ENCODE results near the gene TBX20.
"Not testable (repeated sequence)": the region's sequence is repeated elsewhere in the genome, so short reads cannot be mapped to it uniquely, and the experiment has no call there.

Gene TBX20

DNA sequence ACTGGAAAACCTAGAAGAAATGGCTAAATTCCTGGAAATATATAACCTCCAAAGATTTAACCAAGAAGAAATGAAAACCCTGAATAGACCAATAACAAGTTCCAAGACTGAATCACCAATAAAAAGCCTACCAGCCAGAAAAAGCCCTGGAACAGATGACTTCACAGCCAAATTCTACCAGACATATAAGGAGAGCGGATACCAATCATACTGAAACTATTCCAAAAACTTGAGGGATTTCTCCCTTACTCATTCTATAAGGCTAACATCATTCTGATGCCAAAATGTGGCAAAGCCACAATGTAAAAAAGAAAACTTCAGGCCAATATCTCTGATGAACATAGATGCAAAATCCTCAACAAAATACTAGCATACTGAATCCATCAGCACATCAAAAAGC lies 86.7 kb downstream of the TBX20 start:
- in situ Hi-C loops (cut with MboI; ENCODE audit: low sequenced_read_pairs): not testable (repeated sequence)

DNA sequence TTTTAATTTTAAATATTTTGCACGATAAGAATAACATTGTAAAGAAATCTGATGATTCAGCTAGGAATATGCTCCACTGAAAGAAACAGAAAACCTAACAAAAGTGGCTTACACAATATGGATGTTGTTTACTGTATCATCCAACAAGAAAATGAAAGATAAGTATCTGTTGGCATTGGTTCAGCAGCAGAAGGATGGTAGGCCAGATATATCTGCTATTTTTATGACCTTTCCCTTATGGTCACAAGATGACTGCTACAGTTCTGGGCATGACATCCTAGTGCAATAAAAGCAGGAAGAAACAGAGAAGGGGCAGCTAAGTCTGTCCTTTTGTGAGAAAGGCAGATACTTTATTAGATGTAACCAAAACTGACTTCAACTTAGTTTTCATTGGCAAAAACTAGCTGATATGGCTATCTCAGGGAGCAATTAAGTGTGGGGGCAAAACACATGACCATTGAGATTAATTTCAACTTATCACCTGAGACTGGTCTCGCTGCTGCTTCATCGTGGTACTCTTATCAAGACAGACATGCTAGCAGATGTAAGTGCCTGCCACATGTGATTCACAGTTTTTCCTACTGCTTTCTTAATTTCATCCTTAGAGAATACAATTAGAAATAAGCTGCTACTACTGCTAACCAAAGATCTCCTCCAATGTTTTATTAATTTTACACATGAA lies 92.7 kb downstream of the TBX20 start:
- in situ Hi-C loops (cut with MboI; ENCODE audit: low sequenced_read_pairs): not testable (repeated sequence)

All from HL-60/S4 treated with retinoic acid at 250 ng/mL for 4 days and 3 days (cell line).